Natural killer cell (primary cell): ENCODE results near the gene GATA5. TPM values are rescaled to one million over a fixed set of nuclear protein-coding genes. Genes with fewer than 3 reads are reported as not detected.

Source experiments
- ATAC-seq, 3 donors: fragments of 150-1000 bp in 2 of 3; fragments of 200-7000 bp in 1 of 3; cut with Tn5 transposase; 1 replicate in 1 of 3; 2 replicates in 2 of 3; pipeline ENCODE4 v1.10.0; 2021; ENCODE audit warnings: mild to moderate bottlenecking in 2 of 3, moderate library complexity in 2 of 3
- DNase-seq, 2 donors: peaks; one replicate each; pipeline versions ENCODE4 v3.0.0 to v3.0.0-alpha.2; 2013 to 2021; ENCODE audit warnings: mixed read lengths in 1 of 2
- H3K27ac ChIP-seq: one replicate; pipeline ENCODE4 v1.5.1; 2013; ENCODE audit warnings: mild to moderate bottlenecking, low read length
- H3K27me3 ChIP-seq: one replicate; pipeline ENCODE4 v1.6.1; 2013; ENCODE audit warnings: low read length; ENCODE audit not compliant: control insufficient read depth, insufficient read depth
- H3K36me3 ChIP-seq: one replicate; pipeline ENCODE4 v1.6.1; 2013; ENCODE audit warnings: low read length; ENCODE audit not compliant: control insufficient read depth, insufficient read depth
- H3K4me1 ChIP-seq: one replicate; pipeline ENCODE4 v1.6.1; 2013; ENCODE audit warnings: low read length; ENCODE audit not compliant: control insufficient read depth, insufficient read depth
- H3K4me3 ChIP-seq: one replicate; pipeline ENCODE4 v1.5.1; 2013; ENCODE audit warnings: low read length
- H3K9me3 ChIP-seq: one replicate; pipeline ENCODE4 v1.6.1; 2013; ENCODE audit warnings: low read length; ENCODE audit not compliant: control insufficient read depth, insufficient read depth
- H3K27ac Mint-ChIP-seq, 2 donors: one replicate each; pipeline ENCODE4 v1.8.0; 2022; ENCODE audit warnings: mild to moderate bottlenecking in 2 of 2, mixed read lengths in 2 of 2, moderate library complexity in 1 of 2
- H3K27me3 Mint-ChIP-seq, 2 donors: one replicate each; pipeline ENCODE4 v1.8.0; 2022; ENCODE audit warnings: low read depth in 2 of 2, mixed read lengths in 2 of 2
- H3K36me3 Mint-ChIP-seq: one replicate; pipeline ENCODE4 v1.8.0; 2022; ENCODE audit warnings: mixed read lengths
- H3K4me1 Mint-ChIP-seq, 2 donors: one replicate each; pipeline ENCODE4 v1.8.0; 2022; ENCODE audit warnings: mixed read lengths in 2 of 2
- H3K4me3 Mint-ChIP-seq: one replicate; pipeline ENCODE4 v1.8.0; 2022; ENCODE audit warnings: mild to moderate bottlenecking, moderate library complexity, mixed read lengths
- H3K9me3 Mint-ChIP-seq, 2 donors: one replicate each; pipeline ENCODE4 v1.8.0; 2022; ENCODE audit warnings: mixed read lengths in 2 of 2
- CTCF ChIP-seq: fragments of 200-600 bp; IDR thresholded peaks from one replicate; pipeline ENCODE4 v1.8.0; 2022; ENCODE audit warnings: antibody characterized with exemption
- WGBS: methylation state at CpG from one replicate; pipeline ENCODE4 v1.1.7; 2013; ENCODE audit warnings: missing lambda C conversion rate; ENCODE audit not compliant: insufficient coverage; 5-methylcytosine and 5-hydroxymethylcytosine counted together
- intact Hi-C: fragments of 100-400 bp; cut with micrococcal nuclease; formaldehyde crosslinking; loops from one replicate; pipeline ENCODE4 v1.14.2; 2022
- total RNA-seq, 4 donors: library from RNA; stranded (reverse); fragments of 120-200 nt in 1 of 4; gene quantifications; one replicate each; pipeline versions ENCODE4 v1.2.3 to v1.2.4, GENCODE V29; 2013 to 2022

The GATA5 gene
- total RNA-seq, 3 donors from 2014 or later (not counting 1 experiment from before 2014, with no cell fraction given), result not detected

- Histone ChIP-seq H3K27ac (no peak overlapping the region), H3K4me3 (no peak overlapping the region), H3K4me1 (no peaks in the 10 kb centered on the region), H3K9me3 (no peaks in the 10 kb centered on the region), H3K36me3 (no peaks in the 10 kb centered on the region), H3K27me3 (no peaks in the 10 kb centered on the region)
- no peaks in the 10 kb centered on the region for H3K4me1 Mint-ChIP-seq
- 80% methylated on average over 24 of the region's 24 CpGs for WGBS
- intact Hi-C loops, result no loop called here
- no peak overlapping the region for H3K4me3 Mint-ChIP-seq
- H3K36me3 Mint-ChIP-seq, result no peaks in the 10 kb centered on the region
- DNase-seq (no peak), ATAC-seq (peak in 1 of 3 donors; percentile 6)
- H3K9me3 Mint-ChIP-seq, result no peaks in the 10 kb centered on the region
- no peak for TF ChIP-seq CTCF
- no peak overlapping the region for H3K27ac Mint-ChIP-seq
- H3K27me3 Mint-ChIP-seq, result peaks cover 0 to 2% of the 10 kb centered on the region in 2 donors
These were observed 25.7 kb downstream of the GATA5 start for GRCh38 chr20:62449951-62450691.

GRCh38 chr20:62448788-62449187 is 27.0 kb downstream of the GATA5 start:
- DNase-seq, result no peak
- no peaks in the 10 kb centered on the region for H3K36me3 ChIP-seq
- Mint-ChIP-seq H3K27me3 (no peaks in the 10 kb centered on the region), H3K4me1 (no peaks in the 10 kb centered on the region), H3K36me3 (no peaks in the 10 kb centered on the region), H3K9me3 (no peaks in the 10 kb centered on the region), H3K4me3 (no peak overlapping the region), H3K27ac (no peak overlapping the region)
- no peak for TF ChIP-seq CTCF
- ATAC-seq, result no peak
- no peaks in the 10 kb centered on the region for H3K4me1 ChIP-seq
- 82% methylated on average over 14 of the region's 14 CpGs for WGBS
- H3K9me3 ChIP-seq, result no peaks in the 10 kb centered on the region
- H3K4me3 ChIP-seq, result no peak overlapping the region
- H3K27ac ChIP-seq, result no peak overlapping the region
- H3K27me3 ChIP-seq, result no peaks in the 10 kb centered on the region
- intact Hi-C loops, result no loop called here

- Histone ChIP-seq H3K36me3 (no peaks in the 10 kb centered on the region), H3K4me1 (no peaks in the 10 kb centered on the region), H3K27ac (no peak overlapping the region), H3K9me3 (no peaks in the 10 kb centered on the region), H3K27me3 (no peaks in the 10 kb centered on the region), H3K4me3 (no peak overlapping the region)
- DNase-seq, result no peak
- Mint-ChIP-seq H3K36me3 (no peaks in the 10 kb centered on the region), H3K27ac (no peak overlapping the region), H3K9me3 (no peaks in the 10 kb centered on the region), H3K4me3 (no peak overlapping the region), H3K27me3 (no peaks in the 10 kb centered on the region), H3K4me1 (no peaks in the 10 kb centered on the region)
- no peak for TF ChIP-seq CTCF
- ATAC-seq, result no peak
- 63% methylated on average over 10 of the region's 10 CpGs for WGBS
- intact Hi-C loops, result no loop called here
These were observed 27.8 kb downstream of the GATA5 start for GRCh38 chr20:62448038-62448437.
